Measurements from ENCODE around the gene CFL1.

Gene CFL1

GRCh38 chr11:65879617-65880016 lies 21.6 kb upstream of the CFL1 start, which contains the start of gene CTSW:
CTSW (plus strand) TSS chr11:65879837; CDS start chr11:65879855, 18 bp downstream.
- no peaks in the 10 kb centered on the region for H3K9me3 ChIP-seq
- no peak for TF ChIP-seq CTCF (IDR thresholded peaks at IDR 0.05)
- no peaks in the 10 kb centered on the region for H3K27me3 ChIP-seq
- peaks cover 15 to 25% (median 16%) of the 10 kb centered on the region in 3 donors for H3K36me3 ChIP-seq
- H3K4me3 ChIP-seq = no peak within 1 kb of the TSS
- H3K27ac ChIP-seq = no peak within 1 kb of the TSS
- peak in 1 of 2 donors; percentile 64 for DNase-seq
- H3K4me1 ChIP-seq = peaks cover 0 to 5% (median 1%) of the 10 kb centered on the region in 4 donors
- intact Hi-C loops (cut with DNase I; ENCODE audit: low total_unique reads) = no loop called here

- peaks cover 0 to 19% (median 12%) of the 10 kb centered on the region in 3 donors for H3K36me3 ChIP-seq
- DNase-seq = peak; percentile 94 to 98
- intact Hi-C loops (cut with DNase I; ENCODE audit: low total_unique reads) = no loop called here
- peak in 1 of 2 experiments; percentile 6 for TF ChIP-seq CTCF (IDR thresholded peaks at IDR 0.05)
- no peaks in the 10 kb centered on the region for H3K27me3 ChIP-seq
- peaks cover 0 to 34% (median 26%) of the 10 kb centered on the region in 4 donors for H3K4me1 ChIP-seq
- H3K4me3 ChIP-seq = peak overlapping the region; percentile 66 to 76
- peak overlapping the region; percentile 96 to 98 for H3K27ac ChIP-seq
- no peaks in the 10 kb centered on the region for H3K9me3 ChIP-seq
Observed at GRCh38 chr11:65873318-65874156, 15.6 kb upstream of the CFL1 start.

GRCh38 chr11:65872586-65873317 lies 14.8 kb upstream of the CFL1 start, which contains the start of gene EFEMP2:
EFEMP2 (minus strand) TSS chr11:65872800; CDS start chr11:65872354, 446 bp downstream.
- H3K27ac ChIP-seq = peak within 1 kb of the TSS; percentile 96 to 98
- intact Hi-C loops (cut with DNase I; ENCODE audit: low total_unique reads) = no loop called here
- no peaks in the 10 kb centered on the region for H3K27me3 ChIP-seq
- H3K4me1 ChIP-seq = peaks cover 0 to 34% (median 26%) of the 10 kb centered on the region in 4 donors
- DNase-seq = peak in 1 of 2 donors; percentile 74
- H3K36me3 ChIP-seq = peaks cover 0 to 27% (median 20%) of the 10 kb centered on the region in 3 donors
- TF ChIP-seq CTCF (IDR thresholded peaks at IDR 0.05) = no peak
- H3K9me3 ChIP-seq = no peaks in the 10 kb centered on the region
- H3K4me3 ChIP-seq = peak within 1 kb of the TSS; percentile 66 to 76

GRCh38 chr11:65871811-65872548 lies 14.0 kb upstream of the CFL1 start:
- intact Hi-C loops (cut with DNase I; ENCODE audit: low total_unique reads) = no loop called here
- H3K36me3 ChIP-seq = peaks cover 0 to 35% (median 27%) of the 10 kb centered on the region in 3 donors
- peak overlapping the region; percentile 66 to 76 for H3K4me3 ChIP-seq
- peaks cover 0 to 34% (median 26%) of the 10 kb centered on the region in 4 donors for H3K4me1 ChIP-seq
- no peak for TF ChIP-seq CTCF (IDR thresholded peaks at IDR 0.05)
- H3K9me3 ChIP-seq = no peaks in the 10 kb centered on the region
- H3K27ac ChIP-seq = peak overlapping the region; percentile 96 to 98
- H3K27me3 ChIP-seq = no peaks in the 10 kb centered on the region
- DNase-seq = peak in 1 of 2 donors; percentile 77
